Body of pancreas (tissue), 4 donors: Measurements from ENCODE around the gene KCNE5. TPM values are rescaled to one million over a fixed set of nuclear protein-coding genes. Genes with fewer than 3 reads are reported as not detected.
"Not testable (repeated sequence)": the region's sequence is repeated elsewhere in the genome, so short reads cannot be mapped to it uniquely, and the experiment has no call there.

Source experiments
- ATAC-seq: fragments of 150-250 bp; one replicate; pipeline ENCODE4 v1.9.1; 2016
- DNase-seq, 4 donors: peaks; one replicate each; pipeline ENCODE4 v3.0.0-alpha.2; 2019
- H3K27ac ChIP-seq, 4 donors: fragments of 200-600 bp; sonication (generic); 1 replicate in 3 of 4; 2 replicates in 1 of 4; pipeline versions ENCODE4 v1.5.1 to v1.6.1; 2016 to 2019; ENCODE audit warnings: mild to moderate bottlenecking in 1 of 4, mixed read lengths in 1 of 4, moderate library complexity in 1 of 4
- H3K27me3 ChIP-seq, 2 donors: fragments of 200-600 bp; sonication (generic); one replicate each; pipeline ENCODE4 v1.6.0; 2016; ENCODE audit warnings: mild to moderate bottlenecking in 1 of 2
- H3K36me3 ChIP-seq, 2 donors: fragments of 200-600 bp; sonication (generic); replicated peaks in 1 of 2; 2 replicates each; pipeline ENCODE4 v1.5.1; 2016; ENCODE audit warnings: low read depth in 2 of 2; ENCODE audit not compliant: insufficient read depth in 1 of 2
- H3K4me1 ChIP-seq: fragments of 200-600 bp; sonication (generic); one replicate; pipeline ENCODE4 v1.6.0; 2016
- H3K4me3 ChIP-seq, 2 donors: fragments of 200-600 bp; sonication (generic); 1 replicate in 1 of 2; 2 replicates in 1 of 2; pipeline ENCODE4 v1.5.1; 2016 to 2019
- H3K9me3 ChIP-seq, 3 donors: fragments of 200-600 bp; sonication (generic); 1 replicate in 2 of 3; 2 replicates in 1 of 3; pipeline ENCODE4 v1.5.1; 2016
- CTCF ChIP-seq, 7 experiments: fragments of 450-650 bp in 4 of 7; fragments of 200-600 bp in 3 of 7; sonication (generic) in 3 of 7; IDR thresholded peaks; one replicate each; pipeline ENCODE4 v1.5.1; 2016 to 2019; ENCODE audit warnings: antibody characterized with exemption in 7 of 7
- POLR2A ChIP-seq, 3 donors: fragments of 450-650 bp; IDR thresholded peaks; one replicate each; pipeline ENCODE4 v1.6.1; 2016; ENCODE audit warnings: antibody characterized with exemption in 3 of 3, mild to moderate bottlenecking in 2 of 3
- WGBS, 2 donors: methylation state at CpG; one replicate each; pipeline ENCODE4 v1.1.5; 2017; 5-methylcytosine and 5-hydroxymethylcytosine counted together
- intact Hi-C: fragments of 100-400 bp; cut with DNase I; formaldehyde crosslinking; loops from one replicate; pipeline ENCODE4 v1.15.1; 2023
- total RNA-seq, 2 donors: library from RNA; depleted of rRNA; stranded (reverse); fragments of >200 nt; gene quantifications; one replicate each; pipeline ENCODE4 v1.1.0, GENCODE V29; 2016

Gene KCNE5
- total RNA-seq, 2 donors from 2014 or later, result not detected

GRCh38 chrX:109658391-109658790 lies 33.4 kb upstream of the KCNE5 start:
- Histone ChIP-seq H3K27me3 (no peaks in the 10 kb centered on the region), H3K27ac (no peak overlapping the region), H3K9me3 (no peaks in the 10 kb centered on the region), H3K4me1 (no peaks in the 10 kb centered on the region), H3K36me3 (no peaks in the 10 kb centered on the region), H3K4me3 (no peak overlapping the region)
- WGBS, 2 donors, result 100% methylated on average over 1 of the region's 1 CpG
- intact Hi-C loops, result no loop called here
- no peak for ATAC-seq
- no peak for TF ChIP-seq CTCF (IDR thresholded peaks at IDR 0.05)
- TF ChIP-seq POLR2A (IDR thresholded peaks at IDR 0.05), result no peak
- DNase-seq, result no peak

- H3K36me3 ChIP-seq, H3K27me3 ChIP-seq, intact Hi-C loops, H3K27ac ChIP-seq, H3K9me3 ChIP-seq, H3K4me1 ChIP-seq, ATAC-seq, H3K4me3 ChIP-seq, DNase-seq: not testable (repeated sequence)
- WGBS, 2 donors, result 97 to 100% methylated on average over 1 to 4 of the region's 4 CpGs
Observed at GRCh38 chrX:109657364-109657763, 32.4 kb upstream of the KCNE5 start.

GRCh38 chrX:109656774-109657173 lies 31.8 kb upstream of the KCNE5 start:
- DNase-seq, result no peak

GRCh38 chrX:109655502-109656201 lies 30.7 kb upstream of the KCNE5 start:
- Histone ChIP-seq H3K27ac (no peak overlapping the region), H3K4me1 (no peaks in the 10 kb centered on the region), H3K27me3 (no peaks in the 10 kb centered on the region), H3K4me3 (no peak overlapping the region), H3K36me3 (no peaks in the 10 kb centered on the region), H3K9me3 (no peaks in the 10 kb centered on the region)
- ATAC-seq (no peak), DNase-seq (no peak)
- no peak for TF ChIP-seq POLR2A (IDR thresholded peaks at IDR 0.05)
- TF ChIP-seq CTCF (IDR thresholded peaks at IDR 0.05), result no peak
- intact Hi-C loops, result no loop called here
- WGBS, 2 donors, result 84 to 92% methylated on average over 4 of the region's 4 CpGs

More at GRCh38 chrX:109656774-109657173, 31.8 kb upstream of the KCNE5 start:
- Histone ChIP-seq H3K4me1 (no peaks in the 10 kb centered on the region), H3K9me3 (no peaks in the 10 kb centered on the region), H3K36me3 (no peaks in the 10 kb centered on the region), H3K4me3 (no peak overlapping the region), H3K27ac (no peak overlapping the region), H3K27me3 (no peaks in the 10 kb centered on the region)
- intact Hi-C loops, result no loop called here
- TF ChIP-seq CTCF (IDR thresholded peaks at IDR 0.05) (no peak), POLR2A (IDR thresholded peaks at IDR 0.05) (no peak)
- WGBS, 2 donors, result 89 to 96% methylated on average over 4 of the region's 4 CpGs
- ATAC-seq, result no peak

- 75 to 85% methylated on average over 4 to 5 of the region's 5 CpGs for WGBS, 2 donors
- Histone ChIP-seq H3K27ac (no peak overlapping the region), H3K4me3 (no peak overlapping the region), H3K27me3 (no peaks in the 10 kb centered on the region), H3K4me1 (no peaks in the 10 kb centered on the region), H3K36me3 (no peaks in the 10 kb centered on the region), H3K9me3 (no peaks in the 10 kb centered on the region)
- DNase-seq (no peak), ATAC-seq (no peak)
- intact Hi-C loops, result no loop called here
- TF ChIP-seq CTCF (IDR thresholded peaks at IDR 0.05), result no peak
- no peak for TF ChIP-seq POLR2A (IDR thresholded peaks at IDR 0.05)
Observed at GRCh38 chrX:109654516-109655109, 29.6 kb upstream of the KCNE5 start.

GRCh38 chrX:109644671-109645070 lies 19.7 kb upstream of the KCNE5 start:
- H3K27me3 ChIP-seq, intact Hi-C loops, H3K36me3 ChIP-seq, DNase-seq, H3K4me3 ChIP-seq, ATAC-seq, H3K9me3 ChIP-seq, H3K4me1 ChIP-seq, H3K27ac ChIP-seq: not testable (repeated sequence)
- WGBS, 2 donors, result 87 to 97% methylated on average over 14 of the region's 19 CpGs
